Measurements from ENCODE around the gene EML4.
A peak's percentile ranks its signal among the peaks of the same experiment; 100 is the strongest.
"Not testable (repeated sequence)": the region's sequence is repeated elsewhere in the genome, so short reads cannot be mapped to it uniquely, and the experiment has no call there.

EML4 gene

GRCh38 chr2:42173467-42173866, 4.3 kb downstream of the EML4 start:
- not testable (repeated sequence) for DNase-seq

- no peak for DNase-seq
Measured at GRCh38 chr2:42176992-42177738, 8.0 kb downstream of the EML4 start.

GRCh38 chr2:42178335-42178734, 9.2 kb downstream of the EML4 start:
- no peak for DNase-seq

GRCh38 chr2:42180300-42180699, 11.1 kb downstream of the EML4 start:
- DNase-seq, result no peak

GRCh38 chr2:42182654-42183308, 13.6 kb downstream of the EML4 start:
- DNase-seq, result no peak

- DNase-seq, result no peak
Measured at GRCh38 chr2:42183775-42184174, 14.6 kb downstream of the EML4 start.

GRCh38 chr2:42184346-42184745, 15.2 kb downstream of the EML4 start:
- DNase-seq, result no peak

- DNase-seq, result no peak
Measured at GRCh38 chr2:42185220-42185921, 16.2 kb downstream of the EML4 start.

- DNase-seq, result no peak
Measured at GRCh38 chr2:42186366-42186765, 17.2 kb downstream of the EML4 start.

- DNase-seq, result no peak
Measured at GRCh38 chr2:42186945-42187632, 17.9 kb downstream of the EML4 start.

GRCh38 chr2:42187886-42188285, 18.7 kb downstream of the EML4 start:
- DNase-seq, result no peak

GRCh38 chr2:42189235-42189566, 20.0 kb downstream of the EML4 start:
- DNase-seq, result no peak

- no peak for DNase-seq
Measured at GRCh38 chr2:42190191-42190590, 21.0 kb downstream of the EML4 start.

- no peak for DNase-seq
Measured at GRCh38 chr2:42191285-42192009, 22.3 kb downstream of the EML4 start.

- DNase-seq, result no peak
Measured at GRCh38 chr2:42192010-42192373, 22.8 kb downstream of the EML4 start.

GRCh38 chr2:42192652-42193566, 23.8 kb downstream of the EML4 start:
- no peak for DNase-seq

- DNase-seq, result no peak
Measured at GRCh38 chr2:42193722-42194187, 24.6 kb downstream of the EML4 start.

- DNase-seq, result no peak
Measured at GRCh38 chr2:42194428-42194827, 25.3 kb downstream of the EML4 start.

GRCh38 chr2:42195559-42195958, 26.4 kb downstream of the EML4 start:
- DNase-seq, result no peak

GRCh38 chr2:42196070-42196402, 26.9 kb downstream of the EML4 start:
- no peak for DNase-seq

- peak; percentile 48 to 72 for DNase-seq
Measured at GRCh38 chr2:42196403-42197267, 27.5 kb downstream of the EML4 start.

All from CD4-positive, alpha-beta T cell treated with Interleukin-1 beta for 1 hour (primary cell).